ENCODE data around the gene HACD1. TPM values are rescaled to one million over a fixed set of nuclear protein-coding genes. Genes with fewer than 3 reads are reported as not detected.

Gene HACD1
- total RNA-seq, 2 experiments from 2014 or later, result 3.3 to 4.1 TPM

GRCh38 chr10:17563452-17563851 lies 53.7 kb downstream of the HACD1 start:
- DNase-seq, result no peak
- H3K36me3 Mint-ChIP-seq, result no peaks in the 10 kb centered on the region
- no peak overlapping the region for H3K27ac Mint-ChIP-seq
- intact Hi-C loops (cut with micrococcal nuclease), result no loop called here
- POLR2A ChIA-PET, result no interaction called here
- no peaks in the 10 kb centered on the region for H3K4me1 Mint-ChIP-seq (ENCODE audit: low read depth)
- H3K4me3 Mint-ChIP-seq, result no peak overlapping the region
- H3K27me3 Mint-ChIP-seq, result peaks cover 1% of the 10 kb centered on the region
- CTCF ChIA-PET, result no interaction called here
- H3K9me3 Mint-ChIP-seq, result no peaks in the 10 kb centered on the region

- intact Hi-C loops (cut with micrococcal nuclease), result no loop called here
- Mint-ChIP-seq H3K27ac (no peak overlapping the region), H3K4me1 (ENCODE audit: low read depth) (no peaks in the 10 kb centered on the region), H3K27me3 (peaks cover 2% of the 10 kb centered on the region), H3K36me3 (no peaks in the 10 kb centered on the region), H3K9me3 (no peaks in the 10 kb centered on the region), H3K4me3 (no peak overlapping the region)
- no peak for DNase-seq
- POLR2A ChIA-PET, result no interaction called here
- CTCF ChIA-PET, result no interaction called here
Measured at GRCh38 chr10:17562614-17563013, 54.6 kb downstream of the HACD1 start.

- Mint-ChIP-seq H3K27me3 (peaks cover 4% of the 10 kb centered on the region), H3K9me3 (no peaks in the 10 kb centered on the region), H3K36me3 (no peaks in the 10 kb centered on the region), H3K27ac (no peak overlapping the region), H3K4me1 (ENCODE audit: low read depth) (no peaks in the 10 kb centered on the region), H3K4me3 (no peak overlapping the region)
- intact Hi-C loops (cut with micrococcal nuclease), result no loop called here
- POLR2A ChIA-PET, result no interaction called here
- CTCF ChIA-PET, result no interaction called here
- DNase-seq, result no peak
Measured at GRCh38 chr10:17561111-17561510, 56.1 kb downstream of the HACD1 start.

- intact Hi-C loops (cut with micrococcal nuclease), result no loop called here
- Mint-ChIP-seq H3K4me3 (no peak overlapping the region), H3K27ac (no peak overlapping the region), H3K9me3 (no peaks in the 10 kb centered on the region), H3K4me1 (ENCODE audit: low read depth) (no peaks in the 10 kb centered on the region), H3K36me3 (no peaks in the 10 kb centered on the region), H3K27me3 (peaks cover 4% of the 10 kb centered on the region)
- DNase-seq, result no peak
- POLR2A ChIA-PET, result no interaction called here
- CTCF ChIA-PET, result interaction anchor here (1.4 kb wide), 1 partner anchor 181 kb away, joined by 3 read pairs; no protein-coding TSS in a partner anchor
Measured at GRCh38 chr10:17557459-17557858, 59.7 kb downstream of the HACD1 start.

GRCh38 chr10:17548770-17549169 lies 68.4 kb downstream of the HACD1 start:
- intact Hi-C loops (cut with micrococcal nuclease), result no loop called here
- Mint-ChIP-seq H3K4me1 (ENCODE audit: low read depth) (no peaks in the 10 kb centered on the region), H3K36me3 (no peaks in the 10 kb centered on the region), H3K9me3 (no peaks in the 10 kb centered on the region), H3K27me3 (no peaks in the 10 kb centered on the region), H3K4me3 (no peak overlapping the region), H3K27ac (no peak overlapping the region)
- CTCF ChIA-PET, result no interaction called here
- DNase-seq, result no peak
- POLR2A ChIA-PET, result no interaction called here

- no peak overlapping the region for H3K4me3 Mint-ChIP-seq
- ChIA-PET CTCF (no interaction called here), POLR2A (no interaction called here)
- H3K36me3 Mint-ChIP-seq, result no peaks in the 10 kb centered on the region
- H3K27me3 Mint-ChIP-seq, result no peaks in the 10 kb centered on the region
- H3K9me3 Mint-ChIP-seq, result no peaks in the 10 kb centered on the region
- no peak for DNase-seq
- H3K4me1 Mint-ChIP-seq (ENCODE audit: low read depth), result no peaks in the 10 kb centered on the region
- H3K27ac Mint-ChIP-seq, result no peak overlapping the region
- intact Hi-C loops (cut with micrococcal nuclease), result no loop called here
Measured at GRCh38 chr10:17548162-17548561, 69.0 kb downstream of the HACD1 start.

- Mint-ChIP-seq H3K9me3 (no peaks in the 10 kb centered on the region), H3K27ac (no peak overlapping the region), H3K36me3 (no peaks in the 10 kb centered on the region), H3K4me1 (ENCODE audit: low read depth) (no peaks in the 10 kb centered on the region), H3K4me3 (no peak overlapping the region), H3K27me3 (no peaks in the 10 kb centered on the region)
- CTCF ChIA-PET, result no interaction called here
- DNase-seq, result no peak
- intact Hi-C loops (cut with micrococcal nuclease), result no loop called here
- POLR2A ChIA-PET, result no interaction called here
Measured at GRCh38 chr10:17547060-17547459, 70.1 kb downstream of the HACD1 start.

GRCh38 chr10:17544465-17544864 lies 72.7 kb downstream of the HACD1 start:
- ChIA-PET POLR2A (no interaction called here), CTCF (interaction anchor here (0.6 kb wide), 1 partner anchor 14 kb away, joined by 3 read pairs; no protein-coding TSS in a partner anchor)
- intact Hi-C loops (cut with micrococcal nuclease), result no loop called here
- DNase-seq, result no peak
- Mint-ChIP-seq H3K9me3 (peaks cover 3% of the 10 kb centered on the region), H3K27ac (no peak overlapping the region), H3K27me3 (no peaks in the 10 kb centered on the region), H3K36me3 (no peaks in the 10 kb centered on the region), H3K4me1 (ENCODE audit: low read depth) (no peaks in the 10 kb centered on the region), H3K4me3 (no peak overlapping the region)

Other genes starting within 250 kb of the HACD1 start
- gene ST8SIA6, start 162.8 kb downstream of the HACD1 start, total RNA-seq, result under 1 TPM in 1 of 2 experiments, not detected in 1; 0.38 TPM
- gene STAM, start 26.8 kb upstream of the HACD1 start, total RNA-seq, result 10 to 100 TPM; 24.5 to 29.9 TPM
- under 1 TPM; 0.07 to 0.10 TPM for gene TMEM236, start 134.8 kb upstream of the HACD1 start, total RNA-seq
- gene MRC1, start 192.0 kb upstream of the HACD1 start, total RNA-seq, result under 1 TPM in 1 of 2 experiments, not detected in 1; 0.05 TPM

All from activated CD4-positive, alpha-beta memory T cell treated with anti-CD3 and anti-CD28 coated beads for 36 hours (primary cell).